Testis (tissue), 3 donors: Measurements from ENCODE around the gene TMEM97. TPM values are rescaled to one million over a fixed set of nuclear protein-coding genes. Genes with fewer than 3 reads are reported as not detected.
"Not testable (repeated sequence)": the region's sequence is repeated elsewhere in the genome, so short reads cannot be mapped to it uniquely, and the experiment has no call there.

ENCODE experiments used
- DNase-seq: peaks from one replicate; pipeline ENCODE4 v3.0.0-alpha.2; 2019
- H3K27ac ChIP-seq, 2 donors: fragments of 200-600 bp; sonication (generic); one replicate each; pipeline ENCODE4 v1.5.1; 2019
- H3K27me3 ChIP-seq: fragments of 200-600 bp; sonication (generic); one replicate; pipeline ENCODE4 v1.5.1; 2019
- H3K36me3 ChIP-seq: fragments of 200-600 bp; sonication (generic); one replicate; pipeline ENCODE4 v1.5.1; 2017; ENCODE audit warnings: low read depth; ENCODE audit errors: missing control alignments
- H3K4me1 ChIP-seq: fragments of 200-600 bp; sonication (generic); one replicate; pipeline ENCODE4 v1.5.1; 2019
- H3K4me3 ChIP-seq, 2 donors: fragments of 200-600 bp; sonication (generic); one replicate each; pipeline ENCODE4 v1.5.1; 2017 to 2019
- H3K9me3 ChIP-seq: fragments of 200-600 bp; sonication (generic); one replicate; pipeline ENCODE4 v1.5.1; 2017
- CTCF ChIP-seq, 3 experiments: fragments of 450-650 bp in 2 of 3; fragments of 200-600 bp in 1 of 3; sonication (generic) in 1 of 3; IDR thresholded peaks; one replicate each; pipeline ENCODE4 v1.5.1; 2016 to 2019; ENCODE audit warnings: antibody characterized with exemption in 3 of 3, mild to moderate bottlenecking in 2 of 3, moderate library complexity in 1 of 3
- POLR2A ChIP-seq: fragments of 450-650 bp; IDR thresholded peaks from one replicate; pipeline ENCODE4 v1.6.1; 2017; ENCODE audit warnings: antibody characterized with exemption, mild to moderate bottlenecking, moderate library complexity
- WGBS, 2 donors: methylation state at CpG; one replicate each; pipeline ENCODE4 v1.1.5; 2018; 5-methylcytosine and 5-hydroxymethylcytosine counted together
- intact Hi-C: fragments of 100-400 bp; cut with DNase I; formaldehyde crosslinking; loops from one replicate; pipeline ENCODE4 v1.15.1; 2023; ENCODE audit warnings: low total_unique reads
- polyA plus RNA-seq: library from polyadenylated mRNA; stranded (reverse); fragments of 350-450 nt; fragmentation: Illumina TruSeq; extraction: RNeasy Lipid Tissue Mini Kit (QIAGEN cat#74804); gene quantifications from one replicate; pipeline ENCODE4 v1.2.3, GENCODE V29; 2014; ENCODE audit warnings: low read depth, low replicate concordance; ENCODE audit not compliant: insufficient read depth
- total RNA-seq, 2 donors: library from RNA; depleted of rRNA; stranded (reverse); fragments of >200 nt; gene quantifications; one replicate each; pipeline ENCODE4 v1.2.3, GENCODE V29; 2016

TMEM97 gene
- total and polyA plus RNA-seq, 3 donors from 2014 or later = 108 to 139 (median 118) TPM

GRCh38 chr17:28335201-28335958, 16.4 kb downstream of the TMEM97 start, which contains the start of the genes IFT20 and TNFAIP1:
Gene IFT20 (minus strand): TSS chr17:28335472. CDS start chr17:28331985, 3,487 bp downstream.
Gene TNFAIP1 (plus strand): TSS chr17:28335761. CDS start chr17:28339522, 3,761 bp downstream.
- Histone ChIP-seq H3K27ac (peak within 1 kb of the TSS; percentile 90), H3K27me3 (no peaks in the 10 kb centered on the region), H3K9me3 (no peaks in the 10 kb centered on the region), H3K4me1 (peaks cover 33% of the 10 kb centered on the region), H3K4me3 (peak within 1 kb of the TSS; percentile 82 to 83), H3K36me3 (no peaks in the 10 kb centered on the region)
- peak; percentile 99 for DNase-seq
- 0% methylated on average over 1 to 53 of the region's 62 CpGs for WGBS, 2 donors
- intact Hi-C loops = no loop called here
- TF ChIP-seq CTCF (IDR thresholded peaks at IDR 0.05) (no peak), POLR2A (peak; percentile 34)

GRCh38 chr17:28335959-28336871, 17.2 kb downstream of the TMEM97 start:
- H3K36me3 ChIP-seq = no peaks in the 10 kb centered on the region
- H3K27me3 ChIP-seq = no peaks in the 10 kb centered on the region
- 5 to 16% methylated on average over 9 to 29 of the region's 29 CpGs for WGBS, 2 donors
- H3K27ac ChIP-seq = peak overlapping the region; percentile 90
- peaks cover 33% of the 10 kb centered on the region for H3K4me1 ChIP-seq
- intact Hi-C loops = no loop called here
- TF ChIP-seq CTCF (IDR thresholded peaks at IDR 0.05) = no peak
- no peak for TF ChIP-seq POLR2A
- H3K4me3 ChIP-seq = peak overlapping the region; percentile 82 to 83
- H3K9me3 ChIP-seq = no peaks in the 10 kb centered on the region
- peak; percentile 81 for DNase-seq

GRCh38 chr17:28338056-28338768, 19.2 kb downstream of the TMEM97 start:
- Histone ChIP-seq H3K4me1 (peaks cover 33% of the 10 kb centered on the region), H3K9me3 (no peaks in the 10 kb centered on the region), H3K27me3 (no peaks in the 10 kb centered on the region), H3K27ac (no peak overlapping the region), H3K36me3 (no peaks in the 10 kb centered on the region), H3K4me3 (no peak overlapping the region)
- 59 to 71% methylated on average over 5 of the region's 5 CpGs for WGBS, 2 donors
- DNase-seq = no peak
- intact Hi-C loops = no loop called here
- TF ChIP-seq CTCF (IDR thresholded peaks at IDR 0.05) (no peak), POLR2A (no peak)

GRCh38 chr17:28338769-28339212, 19.8 kb downstream of the TMEM97 start:
- H3K27me3 ChIP-seq, H3K9me3 ChIP-seq, DNase-seq, H3K4me3 ChIP-seq, intact Hi-C loops, H3K27ac ChIP-seq, H3K36me3 ChIP-seq: not testable (repeated sequence)
- 88 to 97% methylated on average over 8 of the region's 8 CpGs for WGBS, 2 donors
- peaks cover 29% of the 10 kb centered on the region for H3K4me1 ChIP-seq
